Endothelial cell (in vitro differentiated cells): ENCODE results near the gene TRIM2. TPM values are rescaled to one million over a fixed set of nuclear protein-coding genes. Genes with fewer than 3 reads are reported as not detected.

Experiments
- DNase-seq: peaks from one replicate; pipeline ENCODE4 v3.0.0; 2021; ENCODE audit warnings: low spot score
- H3K27ac Mint-ChIP-seq: one replicate; pipeline ENCODE4 v1.8.0; 2021; ENCODE audit warnings: mixed read lengths, inconsistent platforms; ENCODE audit not compliant: unreplicated experiment
- H3K27me3 Mint-ChIP-seq: one replicate; pipeline ENCODE4 v1.8.0; 2021; ENCODE audit warnings: mild to moderate bottlenecking, moderate library complexity, mixed read lengths, inconsistent platforms; ENCODE audit not compliant: unreplicated experiment
- H3K36me3 Mint-ChIP-seq: one replicate; pipeline ENCODE4 v1.8.0; 2021; ENCODE audit warnings: mild to moderate bottlenecking, low read depth, mixed read lengths, inconsistent platforms; ENCODE audit not compliant: unreplicated experiment
- H3K4me1 Mint-ChIP-seq: one replicate; pipeline ENCODE4 v1.8.0; 2021; ENCODE audit warnings: mild to moderate bottlenecking, mixed read lengths, inconsistent platforms; ENCODE audit not compliant: unreplicated experiment
- H3K4me3 Mint-ChIP-seq: one replicate; pipeline ENCODE4 v1.8.0; 2021; ENCODE audit warnings: mild to moderate bottlenecking, mixed read lengths, inconsistent platforms; ENCODE audit not compliant: unreplicated experiment
- H3K9me3 Mint-ChIP-seq: one replicate; pipeline ENCODE4 v1.8.0; 2021; ENCODE audit warnings: mixed read lengths, inconsistent platforms; ENCODE audit not compliant: unreplicated experiment
- CTCF ChIP-seq: fragments of 200-600 bp; sonication (generic); IDR thresholded peaks from one replicate; pipeline ENCODE4 v1.5.0; 2021; ENCODE audit warnings: antibody characterized with exemption; ENCODE audit not compliant: unreplicated experiment
- total RNA-seq: library from RNA; stranded (reverse); fragmentation: NEBNext Ultra II Directional; extraction: Animal tissue kit (Norgen Biotek cat#: 25700); gene quantifications from one replicate; pipeline ENCODE4 v1.2.1, GENCODE V29; 2021; ENCODE audit not compliant: unreplicated experiment

TRIM2 gene
- total RNA-seq, 1 donor from 2014 or later = 15.4 TPM

GRCh38 chr4:153204728-153205648 is 745 bp downstream of the TRIM2 start:
- TF ChIP-seq CTCF = no peak
- DNase-seq = no peak
- H3K36me3 Mint-ChIP-seq = no peaks in the 10 kb centered on the region
- no peaks in the 10 kb centered on the region for H3K9me3 Mint-ChIP-seq
- H3K4me1 Mint-ChIP-seq = peaks cover 16% of the 10 kb centered on the region
- no peak overlapping the region for H3K27ac Mint-ChIP-seq
- H3K4me3 Mint-ChIP-seq = peak overlapping the region; percentile 16
- H3K27me3 Mint-ChIP-seq = no peaks in the 10 kb centered on the region

- peaks cover 16% of the 10 kb centered on the region for H3K4me1 Mint-ChIP-seq
- TF ChIP-seq CTCF = no peak
- no peak overlapping the region for H3K27ac Mint-ChIP-seq
Measured at GRCh38 chr4:153205757-153206156, 1.5 kb downstream of the TRIM2 start.

GRCh38 chr4:153206534-153206933 is 2.3 kb downstream of the TRIM2 start:
- no peak for DNase-seq
- H3K9me3 Mint-ChIP-seq = no peaks in the 10 kb centered on the region
- no peak overlapping the region for H3K4me3 Mint-ChIP-seq
- no peaks in the 10 kb centered on the region for H3K36me3 Mint-ChIP-seq
- H3K27ac Mint-ChIP-seq = no peak overlapping the region
- no peaks in the 10 kb centered on the region for H3K27me3 Mint-ChIP-seq
- peaks cover 16% of the 10 kb centered on the region for H3K4me1 Mint-ChIP-seq
- no peak for TF ChIP-seq CTCF

More at GRCh38 chr4:153205757-153206156, 1.5 kb downstream of the TRIM2 start:
- H3K36me3 Mint-ChIP-seq = no peaks in the 10 kb centered on the region
- no peaks in the 10 kb centered on the region for H3K27me3 Mint-ChIP-seq
- no peak overlapping the region for H3K4me3 Mint-ChIP-seq
- no peaks in the 10 kb centered on the region for H3K9me3 Mint-ChIP-seq
- DNase-seq = no peak

DNA sequence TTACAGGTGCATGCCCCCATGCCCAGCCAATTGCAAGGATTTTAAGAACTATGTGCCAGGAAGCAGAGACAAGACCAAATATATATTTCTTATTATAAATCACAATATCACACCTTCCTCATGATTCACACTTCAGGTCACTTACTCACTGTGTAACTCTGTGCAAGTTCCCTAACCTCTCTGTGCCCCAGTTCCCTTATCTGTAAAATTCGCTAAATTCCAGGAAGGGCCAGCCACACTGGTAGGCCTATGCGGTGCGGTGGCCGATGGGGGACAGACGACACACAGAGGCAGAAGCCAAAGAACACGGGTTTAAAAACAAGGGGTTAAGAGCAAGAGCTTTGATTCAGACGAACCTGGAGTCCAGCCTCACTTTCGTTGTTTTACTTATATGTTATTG is 2.8 kb downstream of the TRIM2 start:
- Mint-ChIP-seq H3K4me1 (peaks cover 16% of the 10 kb centered on the region), H3K4me3 (no peak overlapping the region), H3K27ac (no peak overlapping the region)

More for the DNA sequence above, 2.8 kb downstream of the TRIM2 start:
- H3K9me3 Mint-ChIP-seq = no peaks in the 10 kb centered on the region
- DNase-seq = no peak
- TF ChIP-seq CTCF = no peak
- H3K36me3 Mint-ChIP-seq = no peaks in the 10 kb centered on the region
- H3K27me3 Mint-ChIP-seq = no peaks in the 10 kb centered on the region
